Duodenal mucosa (tissue), 2 donors: ENCODE data around the gene FYN.
"Not testable (repeated sequence)": the region's sequence is repeated elsewhere in the genome, so short reads cannot be mapped to it uniquely, and the experiment has no call there.

ENCODE experiments used
- H3K27ac ChIP-seq: one replicate; pipeline ENCODE4 v1.7.0; 2013; ENCODE audit warnings: low read depth, low read length
- H3K27me3 ChIP-seq, 2 donors: one replicate each; pipeline ENCODE4 v1.7.0; 2013; ENCODE audit warnings: low read length in 2 of 2, control low read depth in 1 of 2; ENCODE audit not compliant: insufficient read depth in 2 of 2, control insufficient read depth in 1 of 2
- H3K36me3 ChIP-seq, 2 donors: one replicate each; pipeline ENCODE4 v1.7.0; 2013; ENCODE audit warnings: low read length in 2 of 2, control low read depth in 1 of 2; ENCODE audit not compliant: insufficient read depth in 2 of 2, control insufficient read depth in 1 of 2
- H3K4me1 ChIP-seq, 2 donors: one replicate each; pipeline ENCODE4 v1.7.0; 2013; ENCODE audit warnings: low read length in 2 of 2, control low read depth in 1 of 2; ENCODE audit not compliant: insufficient read depth in 2 of 2, control insufficient read depth in 1 of 2
- H3K4me3 ChIP-seq, 2 donors: one replicate each; pipeline ENCODE4 v1.7.0; 2013; ENCODE audit warnings: low read length in 2 of 2, low read depth in 1 of 2
- H3K9ac ChIP-seq, 2 donors: one replicate each; pipeline ENCODE4 v1.7.0; 2013; ENCODE audit warnings: low read length in 2 of 2, low read depth in 1 of 2
- H3K9me3 ChIP-seq, 2 donors: one replicate each; pipeline ENCODE4 v1.7.0; 2013; ENCODE audit warnings: low read length in 2 of 2, control low read depth in 1 of 2; ENCODE audit not compliant: control insufficient read depth in 1 of 2

Gene FYN

DNA sequence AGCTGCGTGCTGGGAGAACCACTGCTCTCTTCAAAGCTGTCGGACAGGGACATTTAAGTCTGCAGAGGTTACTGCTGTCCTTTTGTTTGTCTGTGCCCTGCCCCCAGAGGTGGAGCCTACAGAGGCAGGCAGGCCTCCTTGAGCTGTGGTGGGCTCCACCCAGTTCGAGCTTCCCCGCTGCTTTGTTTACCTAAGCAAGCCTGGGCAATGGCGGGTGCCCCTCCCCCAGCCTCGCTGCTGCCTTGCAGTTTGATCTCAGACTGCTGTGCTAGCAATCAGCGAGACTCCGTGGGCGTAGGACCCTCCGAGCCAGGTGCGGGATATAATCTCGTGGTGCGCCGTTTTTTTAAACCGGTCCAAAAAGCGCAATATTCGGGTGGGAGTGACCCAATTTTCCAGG is 35.1 kb upstream of the FYN start:
- not testable (repeated sequence) for H3K4me3 ChIP-seq, H3K36me3 ChIP-seq, H3K27ac ChIP-seq, H3K9ac ChIP-seq, H3K27me3 ChIP-seq, H3K9me3 ChIP-seq, H3K4me1 ChIP-seq

- Histone ChIP-seq H3K9me3 (no peaks in the 10 kb centered on the region), H3K27me3 (no peaks in the 10 kb centered on the region), H3K4me3 (no peak overlapping the region), H3K36me3 (no peaks in the 10 kb centered on the region), H3K4me1 (no peaks in the 10 kb centered on the region), H3K27ac (no peak overlapping the region), H3K9ac (no peak overlapping the region)
These were observed 27.5 kb upstream of the FYN start for GRCh38 chr6:111900735-111901134.

GRCh38 chr6:111899531-111899930 is 26.3 kb upstream of the FYN start:
- Histone ChIP-seq H3K27me3 (no peaks in the 10 kb centered on the region), H3K9ac (no peak overlapping the region), H3K27ac (no peak overlapping the region), H3K4me3 (no peak overlapping the region), H3K9me3 (no peaks in the 10 kb centered on the region), H3K36me3 (no peaks in the 10 kb centered on the region), H3K4me1 (no peaks in the 10 kb centered on the region)

DNA sequence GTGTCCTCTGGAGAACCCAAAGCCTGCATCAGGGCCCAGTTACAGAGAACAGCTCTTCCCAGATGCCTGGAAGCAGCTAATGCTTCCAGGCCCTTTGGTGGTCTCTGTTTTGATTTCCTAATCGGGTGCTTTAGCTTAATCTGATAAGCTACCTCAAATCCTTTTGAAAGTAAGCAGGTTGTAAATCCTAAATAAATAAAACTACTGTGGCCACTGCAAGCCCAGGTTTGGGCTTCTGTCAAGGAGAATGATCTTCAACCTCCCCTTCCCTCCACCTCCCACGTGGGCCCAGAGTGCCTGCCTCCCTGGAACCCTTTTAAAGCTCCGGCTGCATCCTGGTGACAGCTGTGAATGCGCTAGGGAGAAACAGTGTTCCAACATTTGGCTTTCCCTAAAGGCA is 25.2 kb upstream of the FYN start:
- H3K27me3 ChIP-seq: no peaks in the 10 kb centered on the region
- no peaks in the 10 kb centered on the region for H3K36me3 ChIP-seq
- H3K4me3 ChIP-seq: no peak overlapping the region
- H3K4me1 ChIP-seq: no peaks in the 10 kb centered on the region
- H3K9ac ChIP-seq: no peak overlapping the region
- no peaks in the 10 kb centered on the region for H3K9me3 ChIP-seq
- H3K27ac ChIP-seq: no peak overlapping the region

- no peak overlapping the region for H3K27ac ChIP-seq
- H3K9me3 ChIP-seq: no peaks in the 10 kb centered on the region
These were observed 21.7 kb upstream of the FYN start for GRCh38 chr6:111894951-111895350.

DNA sequence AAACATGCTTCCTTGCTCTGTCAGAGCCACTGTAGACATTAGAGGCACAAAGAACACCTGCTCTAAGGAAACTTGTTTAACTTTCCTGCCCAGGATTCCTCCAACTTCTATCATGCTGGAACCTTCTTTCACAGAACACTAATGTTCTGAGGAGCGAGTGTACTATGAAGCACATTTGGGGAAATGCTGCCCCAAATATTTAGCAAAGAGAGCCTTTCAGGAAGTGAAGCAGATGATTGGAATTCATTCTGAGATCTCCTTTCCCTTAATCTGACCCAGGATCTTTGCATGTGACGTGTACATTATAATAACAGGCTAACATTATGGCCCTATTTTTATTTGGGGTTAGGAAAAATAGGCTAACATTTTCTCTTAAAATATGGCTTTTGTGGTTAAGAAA is 21.0 kb upstream of the FYN start:
- Histone ChIP-seq H3K4me1 (no peaks in the 10 kb centered on the region), H3K27ac (no peak overlapping the region), H3K27me3 (peaks cover 0 to 3% of the 10 kb centered on the region in 2 donors), H3K4me3 (no peak overlapping the region), H3K9me3 (no peaks in the 10 kb centered on the region), H3K9ac (no peak overlapping the region), H3K36me3 (no peaks in the 10 kb centered on the region)

More at GRCh38 chr6:111894951-111895350, 21.7 kb upstream of the FYN start:
- Histone ChIP-seq H3K4me1 (no peaks in the 10 kb centered on the region), H3K4me3 (no peak overlapping the region), H3K36me3 (no peaks in the 10 kb centered on the region), H3K27me3 (peaks cover 0 to 3% of the 10 kb centered on the region in 2 donors), H3K9ac (no peak overlapping the region)

DNA sequence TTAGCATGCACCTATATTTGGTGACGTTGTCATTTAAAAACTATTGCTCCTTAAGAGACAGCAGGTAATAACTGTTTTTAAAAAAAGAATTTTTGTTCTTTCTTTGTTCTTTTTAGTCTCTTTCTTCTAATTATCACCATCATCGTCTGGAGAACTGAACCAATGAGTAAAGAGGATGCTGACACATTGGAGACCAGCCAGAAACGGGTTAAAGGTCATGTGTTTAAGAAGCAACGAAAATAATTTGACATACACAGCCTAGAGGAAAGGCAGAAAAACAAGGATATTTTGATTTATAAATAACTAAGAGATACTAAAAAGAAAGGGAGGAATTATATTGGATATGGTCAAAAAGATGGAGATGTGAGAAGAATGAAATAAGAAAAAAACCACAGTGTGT is 19.2 kb upstream of the FYN start:
- Histone ChIP-seq H3K4me1 (no peaks in the 10 kb centered on the region), H3K36me3 (no peaks in the 10 kb centered on the region), H3K27me3 (peaks cover 0 to 3% of the 10 kb centered on the region in 2 donors), H3K9me3 (no peaks in the 10 kb centered on the region), H3K27ac (no peak overlapping the region), H3K9ac (no peak overlapping the region), H3K4me3 (no peak overlapping the region)

DNA sequence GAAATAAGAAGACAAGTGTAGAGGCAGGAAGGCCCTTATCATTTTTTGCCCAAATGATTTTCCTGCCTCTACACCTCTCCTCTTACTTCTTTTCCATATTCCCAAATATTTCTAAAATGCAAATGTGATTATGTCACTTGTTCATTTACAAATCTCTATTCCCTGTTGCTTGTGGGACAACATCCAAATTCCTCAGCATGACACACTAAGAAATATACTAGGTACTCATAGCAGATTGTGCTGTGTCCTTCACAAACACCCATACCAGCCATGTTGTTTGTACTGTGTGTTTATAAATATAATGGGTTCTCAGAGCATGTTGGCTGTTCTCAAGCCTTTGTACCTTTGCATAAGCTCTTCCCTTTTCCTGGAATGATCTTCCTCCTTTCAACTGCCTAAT is 17.7 kb upstream of the FYN start:
- peaks cover 0 to 3% of the 10 kb centered on the region in 2 donors for H3K27me3 ChIP-seq
- no peaks in the 10 kb centered on the region for H3K4me1 ChIP-seq
- H3K36me3 ChIP-seq: no peaks in the 10 kb centered on the region
- H3K4me3 ChIP-seq: no peak overlapping the region
- H3K9me3 ChIP-seq: no peaks in the 10 kb centered on the region
- H3K27ac ChIP-seq: no peak overlapping the region
- no peak overlapping the region for H3K9ac ChIP-seq

- Histone ChIP-seq H3K27me3 (peaks cover 0 to 3% of the 10 kb centered on the region in 2 donors), H3K4me1 (no peaks in the 10 kb centered on the region), H3K4me3 (peak overlapping the region in 1 of 2 donors; percentile 9), H3K9me3 (no peaks in the 10 kb centered on the region), H3K36me3 (no peaks in the 10 kb centered on the region), H3K27ac (no peak overlapping the region), H3K9ac (no peak overlapping the region)
These were observed 15.9 kb upstream of the FYN start for GRCh38 chr6:111888928-111889695.

DNA sequence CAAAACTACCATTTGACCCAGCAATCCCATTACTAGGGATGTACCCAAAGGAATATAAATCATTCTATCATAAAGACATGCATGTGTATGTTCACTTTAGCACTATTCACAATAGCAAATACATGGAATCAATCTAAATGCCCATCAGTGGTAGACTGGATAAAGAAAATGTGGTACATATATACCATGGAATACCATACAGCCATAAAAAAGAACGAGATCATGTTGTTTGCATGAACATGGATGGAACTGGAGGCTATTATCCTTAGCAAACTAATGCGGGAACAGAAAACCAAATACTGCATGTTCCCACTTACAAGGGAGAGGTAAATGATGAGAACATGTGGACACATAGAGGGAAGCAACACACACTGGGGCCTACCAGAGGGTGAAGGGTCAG is 13.5 kb upstream of the FYN start:
- not testable (repeated sequence) for H3K9me3 ChIP-seq, H3K27ac ChIP-seq, H3K4me1 ChIP-seq, H3K9ac ChIP-seq, H3K27me3 ChIP-seq, H3K36me3 ChIP-seq, H3K4me3 ChIP-seq
